Measurements from ENCODE around the gene C17orf113. TPM values are rescaled to one million over a fixed set of nuclear protein-coding genes. Genes with fewer than 3 reads are reported as not detected.

Gene C17orf113
- total and polyA plus RNA-seq, 4 donors = 0.12 to 0.17 (median 0.14) TPM; not detected in 1

DNA sequence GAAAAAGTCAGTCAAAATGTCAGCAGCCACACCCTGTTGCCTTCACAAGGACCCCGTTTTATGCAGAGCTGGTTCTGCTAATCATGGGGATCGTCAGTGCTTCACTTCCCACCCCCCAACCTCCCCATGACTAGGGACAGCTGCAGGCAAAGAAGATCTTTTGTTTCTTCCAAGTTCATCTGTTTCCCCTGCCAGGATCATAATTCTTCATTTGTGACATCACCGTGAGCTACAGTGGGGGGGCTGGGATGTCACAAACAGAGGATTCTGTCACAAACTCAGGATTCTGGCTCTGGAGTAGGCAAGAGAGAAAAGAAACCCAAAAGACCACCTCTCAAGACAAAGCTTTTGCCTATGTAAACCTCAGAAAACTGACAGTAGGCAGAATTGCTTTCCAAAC lies 57.8 kb downstream of the C17orf113 start:
- TF ChIP-seq FOXA1 (IDR thresholded peaks at IDR 0.05) (no peak), TAF1 (conservative IDR thresholded peaks at IDR 0.05) (no peak), GABPA (IDR thresholded peaks at IDR 0.05 in 1 of 2, conservative IDR thresholded peaks at IDR 0.05 in 1 of 2) (no peak), FOXA2 (IDR thresholded peaks at IDR 0.05) (no peak), HNF4G (IDR thresholded peaks at IDR 0.05) (no peak), RAD21 (IDR thresholded peaks at IDR 0.05) (no peak), YY1 (IDR thresholded peaks at IDR 0.05) (no peak), JUND (IDR thresholded peaks at IDR 0.05) (no peak)
- TF ChIP-seq, protein P1, sequence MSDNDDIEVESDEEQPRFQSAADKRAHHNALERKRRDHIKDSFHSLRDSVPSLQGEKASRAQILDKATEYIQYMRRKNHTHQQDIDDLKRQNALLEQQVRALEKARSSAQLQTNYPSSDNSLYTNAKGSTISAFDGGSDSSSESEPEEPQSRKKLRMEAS (IDR thresholded peaks at IDR 0.05) = no peak
- TF ChIP-seq, protein P2, sequence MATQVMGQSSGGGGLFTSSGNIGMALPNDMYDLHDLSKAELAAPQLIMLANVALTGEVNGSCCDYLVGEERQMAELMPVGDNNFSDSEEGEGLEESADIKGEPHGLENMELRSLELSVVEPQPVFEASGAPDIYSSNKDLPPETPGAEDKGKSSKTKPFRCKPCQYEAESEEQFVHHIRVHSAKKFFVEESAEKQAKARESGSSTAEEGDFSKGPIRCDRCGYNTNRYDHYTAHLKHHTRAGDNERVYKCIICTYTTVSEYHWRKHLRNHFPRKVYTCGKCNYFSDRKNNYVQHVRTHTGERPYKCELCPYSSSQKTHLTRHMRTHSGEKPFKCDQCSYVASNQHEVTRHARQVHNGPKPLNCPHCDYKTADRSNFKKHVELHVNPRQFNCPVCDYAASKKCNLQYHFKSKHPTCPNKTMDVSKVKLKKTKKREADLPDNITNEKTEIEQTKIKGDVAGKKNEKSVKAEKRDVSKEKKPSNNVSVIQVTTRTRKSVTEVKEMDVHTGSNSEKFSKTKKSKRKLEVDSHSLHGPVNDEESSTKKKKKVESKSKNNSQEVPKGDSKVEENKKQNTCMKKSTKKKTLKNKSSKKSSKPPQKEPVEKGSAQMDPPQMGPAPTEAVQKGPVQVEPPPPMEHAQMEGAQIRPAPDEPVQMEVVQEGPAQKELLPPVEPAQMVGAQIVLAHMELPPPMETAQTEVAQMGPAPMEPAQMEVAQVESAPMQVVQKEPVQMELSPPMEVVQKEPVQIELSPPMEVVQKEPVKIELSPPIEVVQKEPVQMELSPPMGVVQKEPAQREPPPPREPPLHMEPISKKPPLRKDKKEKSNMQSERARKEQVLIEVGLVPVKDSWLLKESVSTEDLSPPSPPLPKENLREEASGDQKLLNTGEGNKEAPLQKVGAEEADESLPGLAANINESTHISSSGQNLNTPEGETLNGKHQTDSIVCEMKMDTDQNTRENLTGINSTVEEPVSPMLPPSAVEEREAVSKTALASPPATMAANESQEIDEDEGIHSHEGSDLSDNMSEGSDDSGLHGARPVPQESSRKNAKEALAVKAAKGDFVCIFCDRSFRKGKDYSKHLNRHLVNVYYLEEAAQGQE (IDR thresholded peaks at IDR 0.05) = no peak
- TF ChIP-seq, protein P3, sequence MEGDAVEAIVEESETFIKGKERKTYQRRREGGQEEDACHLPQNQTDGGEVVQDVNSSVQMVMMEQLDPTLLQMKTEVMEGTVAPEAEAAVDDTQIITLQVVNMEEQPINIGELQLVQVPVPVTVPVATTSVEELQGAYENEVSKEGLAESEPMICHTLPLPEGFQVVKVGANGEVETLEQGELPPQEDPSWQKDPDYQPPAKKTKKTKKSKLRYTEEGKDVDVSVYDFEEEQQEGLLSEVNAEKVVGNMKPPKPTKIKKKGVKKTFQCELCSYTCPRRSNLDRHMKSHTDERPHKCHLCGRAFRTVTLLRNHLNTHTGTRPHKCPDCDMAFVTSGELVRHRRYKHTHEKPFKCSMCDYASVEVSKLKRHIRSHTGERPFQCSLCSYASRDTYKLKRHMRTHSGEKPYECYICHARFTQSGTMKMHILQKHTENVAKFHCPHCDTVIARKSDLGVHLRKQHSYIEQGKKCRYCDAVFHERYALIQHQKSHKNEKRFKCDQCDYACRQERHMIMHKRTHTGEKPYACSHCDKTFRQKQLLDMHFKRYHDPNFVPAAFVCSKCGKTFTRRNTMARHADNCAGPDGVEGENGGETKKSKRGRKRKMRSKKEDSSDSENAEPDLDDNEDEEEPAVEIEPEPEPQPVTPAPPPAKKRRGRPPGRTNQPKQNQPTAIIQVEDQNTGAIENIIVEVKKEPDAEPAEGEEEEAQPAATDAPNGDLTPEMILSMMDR (IDR thresholded peaks at IDR 0.05; ENCODE audit: low read depth, low read length, missing input control) = no peak
- 86% methylated on average over 3 of the region's 3 CpGs for WGBS
- H3K4me3 ChIP-seq (ENCODE audit: low read depth in 1 of 3, low read length in 3 of 3) = no peak overlapping the region
- no peak overlapping the region for H3K9ac ChIP-seq (ENCODE audit: low read depth in 1 of 2, low read length in 2 of 2)
- H3K27ac ChIP-seq (ENCODE audit: low read depth in 1 of 2, low read length in 2 of 2) = no peak overlapping the region
- H3K4me1 ChIP-seq (ENCODE audit: control insufficient read depth in 4 of 4, insufficient read depth in 4 of 4, low read length in 3 of 4) = peaks cover 4 to 28% (median 23%) of the 10 kb centered on the region in 4 donors
- no peak for DNase-seq (ENCODE audit: low spot score)
- no peaks in the 10 kb centered on the region for H3K27me3 ChIP-seq (ENCODE audit: control insufficient read depth in 4 of 4, insufficient read depth in 4 of 4, low read length in 3 of 4)
- no peaks in the 10 kb centered on the region for H3K9me3 ChIP-seq (ENCODE audit: control insufficient read depth in 4 of 4, low read length in 3 of 4)
- H3K36me3 ChIP-seq (ENCODE audit: control insufficient read depth in 4 of 4, insufficient read depth in 3 of 4, low read depth in 1 of 4, low read length in 3 of 4) = peaks cover 11 to 62% (median 55%) of the 10 kb centered on the region in 4 donors

DNA sequence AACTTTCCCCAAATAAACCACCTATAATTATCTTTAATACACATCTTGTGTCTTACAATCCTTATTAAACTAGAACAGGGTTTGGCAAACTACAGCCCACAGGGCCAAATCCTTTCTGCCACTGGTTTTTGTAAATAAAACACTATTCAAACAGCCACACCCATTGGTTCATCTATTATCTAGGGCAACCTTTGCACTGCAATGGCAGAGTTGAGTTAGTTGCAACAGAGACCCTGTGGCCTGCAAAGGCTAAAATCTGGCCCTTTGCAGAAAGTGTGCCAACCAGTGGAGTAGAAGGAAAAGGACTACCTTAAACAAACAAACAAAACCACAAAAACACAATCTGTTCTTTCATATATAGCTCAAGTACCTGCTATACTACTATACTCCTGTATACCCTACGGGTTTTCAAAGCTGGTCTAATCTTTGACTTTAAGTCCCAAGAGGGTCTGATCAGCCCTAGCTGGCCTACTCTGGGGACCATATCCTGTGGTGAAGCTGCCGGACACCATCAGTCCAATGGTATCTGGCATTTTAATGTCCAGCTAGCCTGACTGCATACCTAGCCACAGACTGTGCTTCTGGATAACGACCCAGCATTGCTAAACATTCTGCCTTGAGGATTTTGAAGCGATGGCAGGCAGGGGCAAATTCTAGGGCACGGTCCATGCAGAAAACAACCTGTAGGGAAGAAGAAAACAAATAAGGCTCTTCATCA lies 60.5 kb downstream of the C17orf113 start:
- WGBS = 52% methylated on average over 5 of the region's 5 CpGs
- Histone ChIP-seq H3K4me3 (ENCODE audit: low read depth in 1 of 3, low read length in 3 of 3) (no peak overlapping the region), H3K36me3 (ENCODE audit: control insufficient read depth in 4 of 4, insufficient read depth in 3 of 4, low read depth in 1 of 4, low read length in 3 of 4) (peaks cover 13 to 54% (median 49%) of the 10 kb centered on the region in 4 donors), H3K9ac (ENCODE audit: low read depth in 1 of 2, low read length in 2 of 2) (no peak overlapping the region), H3K4me1 (ENCODE audit: control insufficient read depth in 4 of 4, insufficient read depth in 4 of 4, low read length in 3 of 4) (peaks cover 4 to 28% (median 23%) of the 10 kb centered on the region in 4 donors), H3K27me3 (ENCODE audit: control insufficient read depth in 4 of 4, insufficient read depth in 4 of 4, low read length in 3 of 4) (no peaks in the 10 kb centered on the region), H3K27ac (ENCODE audit: low read depth in 1 of 2, low read length in 2 of 2) (peak overlapping the region; percentile 70 to 86), H3K9me3 (ENCODE audit: control insufficient read depth in 4 of 4, low read length in 3 of 4) (no peaks in the 10 kb centered on the region)
- DNase-seq (ENCODE audit: low spot score) = no peak
- peak; percentile 92 for TF ChIP-seq HNF4G (IDR thresholded peaks at IDR 0.05)
- TF ChIP-seq, protein P4, sequence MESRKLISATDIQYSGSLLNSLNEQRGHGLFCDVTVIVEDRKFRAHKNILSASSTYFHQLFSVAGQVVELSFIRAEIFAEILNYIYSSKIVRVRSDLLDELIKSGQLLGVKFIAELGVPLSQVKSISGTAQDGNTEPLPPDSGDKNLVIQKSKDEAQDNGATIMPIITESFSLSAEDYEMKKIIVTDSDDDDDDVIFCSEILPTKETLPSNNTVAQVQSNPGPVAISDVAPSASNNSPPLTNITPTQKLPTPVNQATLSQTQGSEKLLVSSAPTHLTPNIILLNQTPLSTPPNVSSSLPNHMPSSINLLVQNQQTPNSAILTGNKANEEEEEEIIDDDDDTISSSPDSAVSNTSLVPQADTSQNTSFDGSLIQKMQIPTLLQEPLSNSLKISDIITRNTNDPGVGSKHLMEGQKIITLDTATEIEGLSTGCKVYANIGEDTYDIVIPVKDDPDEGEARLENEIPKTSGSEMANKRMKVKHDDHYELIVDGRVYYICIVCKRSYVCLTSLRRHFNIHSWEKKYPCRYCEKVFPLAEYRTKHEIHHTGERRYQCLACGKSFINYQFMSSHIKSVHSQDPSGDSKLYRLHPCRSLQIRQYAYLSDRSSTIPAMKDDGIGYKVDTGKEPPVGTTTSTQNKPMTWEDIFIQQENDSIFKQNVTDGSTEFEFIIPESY (IDR thresholded peaks at IDR 0.05) = peak; percentile 93
- TF ChIP-seq, protein P3 (IDR thresholded peaks at IDR 0.05; ENCODE audit: low read depth, low read length, missing input control) = no peak
- peak; percentile 80 for TF ChIP-seq FOXA2 (IDR thresholded peaks at IDR 0.05)
- TF ChIP-seq, protein P2 (IDR thresholded peaks at IDR 0.05) = peak; percentile 86
- TF ChIP-seq EGR1 (IDR thresholded peaks at IDR 0.05; ENCODE audit: low read depth in 2 of 2) = peak in 1 of 2 donors; percentile 33
- TF ChIP-seq HNF4A (conservative IDR thresholded peaks at IDR 0.05) = peak; percentile 98 to 99
- TF ChIP-seq SP1 (IDR thresholded peaks at IDR 0.05) = peak; percentile 94
- peak; percentile 66 for TF ChIP-seq FOXA1 (IDR thresholded peaks at IDR 0.05)
- TF ChIP-seq YY1 (IDR thresholded peaks at IDR 0.05) = peak; percentile 94
- TF ChIP-seq NR2F2 (IDR thresholded peaks at IDR 0.05) = peak; percentile 62
- TF ChIP-seq JUND (IDR thresholded peaks at IDR 0.05) = peak; percentile 42 to 86
- TF ChIP-seq GABPA (IDR thresholded peaks at IDR 0.05 in 1 of 2, conservative IDR thresholded peaks at IDR 0.05 in 1 of 2) = peak in 1 of 2 donors; percentile 65
- TF ChIP-seq TAF1 (conservative IDR thresholded peaks at IDR 0.05) = no peak

All from liver (tissue), 9 donors.